Kidney glomerular epithelial cell (primary cell): ENCODE results near the gene RBM33.

Source experiments
- DNase-seq: peaks from one replicate; lab custom pipeline; 2025; lab: John Stamatoyannopoulos, UW

The RBM33 gene

DNA sequence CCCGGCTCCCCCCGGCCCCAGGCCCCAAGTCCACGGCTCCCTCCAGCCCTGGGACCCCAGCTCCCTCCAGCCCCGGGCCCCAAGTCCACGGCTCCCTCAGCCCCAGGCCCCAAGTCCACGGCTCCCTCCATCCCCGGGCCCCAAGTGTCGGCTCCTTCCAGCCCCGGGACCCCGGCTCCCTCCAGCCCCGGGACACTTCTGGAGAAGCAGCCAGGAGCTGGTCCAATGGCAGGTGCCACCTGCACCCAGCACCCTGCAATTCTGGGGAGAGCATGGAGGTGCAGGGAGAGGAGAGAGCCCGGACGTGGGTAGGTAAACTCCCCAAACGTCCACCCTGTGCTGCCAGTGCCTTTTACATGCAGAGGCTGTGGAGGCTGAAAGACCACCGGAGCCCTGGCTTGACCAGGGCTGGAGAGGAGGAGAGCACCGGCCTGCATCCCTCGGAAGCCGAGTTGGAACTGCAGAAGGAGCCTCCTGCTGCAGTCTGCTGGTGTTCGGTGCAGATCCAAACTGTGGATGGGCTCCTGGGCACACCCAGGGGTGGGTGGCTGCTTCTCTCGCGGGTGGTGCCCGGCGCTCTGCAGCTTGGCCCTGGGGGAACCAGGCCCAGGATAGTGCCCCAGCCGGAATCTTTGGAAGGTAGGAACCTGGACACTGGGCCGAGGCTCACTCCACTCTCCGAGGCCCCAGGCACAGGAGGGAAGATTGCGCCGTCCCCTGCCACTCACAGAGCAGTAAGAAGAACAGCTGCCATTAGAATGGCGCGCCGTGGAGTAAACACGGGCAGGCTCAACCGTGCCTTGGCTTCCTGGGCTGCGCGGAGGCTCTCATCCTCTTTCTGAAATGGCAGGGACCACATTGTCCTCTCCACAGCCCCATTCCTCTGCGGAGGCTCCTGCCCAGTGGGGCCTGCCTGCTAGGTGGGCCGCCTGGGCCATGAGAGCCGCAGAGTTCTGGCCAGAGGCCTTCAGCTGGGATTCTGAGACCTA lies 153.1 kb downstream of the RBM33 start:
- no peak for DNase-seq

DNA sequence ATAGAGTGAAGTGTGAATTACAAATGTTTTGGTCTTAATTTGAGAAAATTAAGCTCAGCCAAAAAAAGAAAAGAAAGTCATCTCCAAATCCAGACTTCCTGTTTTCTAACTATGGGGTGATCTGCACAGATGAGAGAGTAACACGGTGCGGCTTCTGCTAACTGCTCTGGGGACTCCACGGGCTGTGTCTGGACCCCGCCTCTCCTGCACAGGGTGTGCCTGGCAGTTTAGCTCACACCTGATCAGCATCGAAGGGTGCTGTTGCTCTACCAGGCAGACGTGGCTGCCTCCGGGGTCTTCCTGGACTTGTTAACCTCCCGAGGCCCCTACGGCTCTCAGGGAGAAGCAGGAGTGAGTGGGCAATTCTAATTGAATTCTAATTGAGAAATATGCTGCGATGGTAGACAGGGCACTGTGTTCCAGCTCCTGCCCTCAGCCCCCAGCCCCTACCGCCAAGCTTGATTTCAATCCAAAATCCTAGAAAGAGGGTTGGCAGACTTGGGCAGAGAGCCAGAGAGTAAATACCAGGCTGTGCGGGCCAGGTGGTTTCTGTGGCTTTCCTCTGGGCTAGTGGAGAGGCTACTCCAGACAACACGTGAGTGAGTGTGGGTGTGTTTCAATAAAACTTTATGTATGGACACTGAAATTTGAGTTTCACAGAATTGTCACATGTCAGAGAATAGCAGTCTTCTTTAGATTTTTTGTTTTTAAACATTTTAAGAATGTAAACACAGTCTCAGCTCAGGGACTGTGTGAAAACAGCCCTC lies 154.4 kb downstream of the RBM33 start:
- no peak for DNase-seq

GRCh38 chr7:155799514-155799913 lies 155.1 kb downstream of the RBM33 start:
- DNase-seq, result no peak

DNA sequence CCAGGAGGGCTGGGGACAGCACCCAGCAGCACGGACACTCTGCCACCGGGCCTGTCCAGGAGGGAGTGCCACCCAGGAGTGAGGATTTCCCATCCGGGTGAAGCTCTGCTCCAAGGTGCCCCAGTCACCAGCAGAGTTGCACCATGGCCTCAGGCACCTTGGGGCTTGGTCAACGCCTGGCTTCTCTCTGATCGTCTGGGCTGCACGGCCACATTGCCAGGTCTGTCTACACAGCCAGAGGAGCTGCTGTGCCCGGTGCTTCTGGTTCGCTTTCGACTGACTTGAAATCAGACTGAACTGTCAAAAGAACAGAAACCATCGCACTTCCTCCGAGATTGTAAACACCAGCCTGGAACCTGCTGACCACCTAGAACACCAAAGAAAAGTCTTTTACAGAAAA lies 155.8 kb downstream of the RBM33 start:
- DNase-seq, result no peak

DNA sequence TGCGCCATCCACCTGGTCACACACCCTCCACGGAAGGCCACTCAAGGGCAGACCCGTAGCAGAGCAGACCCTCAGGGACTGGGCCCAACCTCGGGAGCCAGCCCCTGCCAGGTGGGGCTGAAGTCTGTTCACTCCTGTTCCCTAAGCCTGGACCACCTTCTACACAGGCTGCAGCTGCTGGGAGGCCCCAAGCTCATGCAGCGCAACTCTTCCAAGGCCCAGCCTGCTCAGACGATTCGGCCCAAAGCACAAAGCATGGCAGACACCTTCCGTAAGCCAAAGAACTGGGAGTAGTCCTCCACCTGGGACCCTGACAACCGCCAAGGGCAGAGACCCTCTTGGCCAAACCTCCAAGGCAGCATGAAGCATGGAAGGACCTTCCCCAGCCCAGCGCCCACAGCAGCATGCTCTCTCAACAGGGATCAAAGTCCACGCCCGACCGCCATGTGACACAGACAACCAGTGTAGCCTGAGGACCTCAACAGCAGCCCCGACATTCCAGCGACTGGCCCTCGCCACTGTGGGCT lies 156.3 kb downstream of the RBM33 start:
- no peak for DNase-seq

DNA sequence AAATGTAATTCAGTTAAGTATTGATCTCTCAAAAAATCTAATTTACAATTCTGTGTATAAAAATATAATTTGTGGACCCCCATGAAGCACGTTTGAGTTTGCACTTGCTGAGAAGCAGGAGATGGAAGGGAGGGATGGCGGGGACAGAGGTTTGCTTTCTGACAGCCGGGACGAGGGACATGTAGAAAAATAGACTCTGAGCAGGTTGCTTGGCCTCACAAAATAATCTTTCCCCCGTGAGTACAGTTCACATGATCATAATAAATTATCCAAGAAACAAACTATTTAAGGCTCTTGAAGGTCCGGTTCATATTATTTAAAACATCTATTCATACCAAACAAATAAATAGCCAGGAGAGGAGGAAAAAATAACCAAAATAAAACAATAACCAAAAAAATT lies 157.8 kb downstream of the RBM33 start:
- DNase-seq, result no peak

DNA sequence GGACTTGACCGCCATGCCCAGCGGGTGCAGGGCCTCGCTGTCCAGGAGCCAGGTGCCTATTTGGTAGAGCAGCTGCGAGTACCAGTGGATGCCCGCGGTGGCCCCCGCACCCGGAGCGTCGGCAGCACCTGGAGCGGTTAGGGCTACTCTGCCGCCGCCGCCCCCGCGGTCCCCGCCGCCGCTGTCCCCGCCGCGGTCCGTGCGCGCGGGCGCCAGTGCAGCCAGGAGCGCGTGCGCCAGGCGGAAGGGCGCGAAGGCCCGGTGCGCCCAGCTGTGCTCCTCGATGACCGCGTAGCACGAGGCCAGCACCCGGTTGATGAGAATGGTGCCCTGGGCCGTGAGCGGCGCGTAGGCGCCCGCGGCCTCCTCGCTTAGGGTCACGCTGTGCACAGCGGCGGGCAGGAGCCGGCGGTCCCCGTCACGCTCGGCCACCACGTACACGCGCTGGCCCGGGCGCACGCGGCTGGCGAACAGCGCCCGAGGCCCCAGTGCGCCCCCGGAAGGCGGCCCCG lies 158.5 kb downstream of the RBM33 start:
- DNase-seq, result no peak

- DNase-seq, result no peak
Observed at GRCh38 chr7:155803418-155804376, 159.2 kb downstream of the RBM33 start.

- DNase-seq, result no peak
Observed at GRCh38 chr7:155804431-155804831, 160.0 kb downstream of the RBM33 start.

DNA sequence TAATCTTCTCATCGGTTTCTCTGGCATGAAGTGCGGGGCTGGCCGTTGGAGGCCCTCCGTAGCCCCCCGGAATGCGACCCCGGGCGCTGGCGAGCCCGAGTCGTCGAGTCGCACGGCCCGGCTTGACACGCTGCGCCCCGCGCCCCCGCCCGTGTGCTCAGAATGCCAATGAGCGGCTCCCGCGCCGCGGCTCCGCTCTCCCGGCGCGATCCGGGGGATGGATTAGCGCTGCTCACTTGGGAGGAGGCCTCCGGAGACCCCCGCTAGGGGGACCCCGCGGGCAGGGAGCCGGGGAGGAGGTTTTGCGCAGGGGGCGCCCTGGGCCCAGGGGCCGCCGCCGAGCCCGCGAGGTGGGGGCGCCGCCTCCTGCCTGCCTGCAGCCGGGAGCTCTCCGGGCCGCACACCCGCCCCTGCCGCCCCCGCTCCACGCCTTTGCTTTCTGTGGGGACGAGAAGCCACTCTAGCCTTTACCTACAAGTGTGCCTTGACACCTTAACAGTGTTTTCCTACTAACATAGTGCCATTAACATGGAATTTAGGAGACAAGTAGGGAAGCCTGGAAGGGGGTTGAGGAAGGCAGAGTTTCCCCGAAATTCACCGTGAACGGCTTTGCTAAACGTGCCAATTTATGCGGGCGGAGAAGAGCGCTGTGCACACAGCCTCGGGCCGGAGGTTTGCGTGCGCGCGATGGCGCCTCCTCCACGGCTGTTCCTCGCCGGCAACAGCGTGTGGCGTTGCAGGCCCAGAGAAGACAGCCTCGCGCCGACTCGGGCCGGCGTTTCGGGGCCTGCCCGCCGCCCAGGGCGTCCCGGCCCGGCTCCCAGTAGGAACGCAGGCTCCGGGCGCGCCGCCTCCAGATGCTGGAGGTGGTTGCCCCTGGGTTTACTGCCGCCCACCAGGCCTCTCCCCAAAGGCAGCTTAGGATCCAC lies 160.7 kb downstream of the RBM33 start:
- peak; percentile 14 for DNase-seq

DNA sequence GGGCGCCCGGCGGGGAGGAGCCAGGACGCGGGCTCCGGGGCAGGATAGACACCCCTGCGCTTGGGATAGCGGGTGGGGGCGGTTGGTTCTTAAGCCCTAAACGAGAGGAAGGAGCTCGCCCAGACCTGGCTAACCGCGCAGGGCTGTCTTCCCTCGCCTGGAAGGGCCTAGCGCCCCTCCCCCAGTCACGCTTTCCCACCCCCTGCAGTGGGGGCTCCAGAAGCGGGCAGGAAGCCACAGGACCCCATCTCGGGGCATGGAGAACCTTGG lies 161.3 kb downstream of the RBM33 start:
- DNase-seq, result no peak

DNA sequence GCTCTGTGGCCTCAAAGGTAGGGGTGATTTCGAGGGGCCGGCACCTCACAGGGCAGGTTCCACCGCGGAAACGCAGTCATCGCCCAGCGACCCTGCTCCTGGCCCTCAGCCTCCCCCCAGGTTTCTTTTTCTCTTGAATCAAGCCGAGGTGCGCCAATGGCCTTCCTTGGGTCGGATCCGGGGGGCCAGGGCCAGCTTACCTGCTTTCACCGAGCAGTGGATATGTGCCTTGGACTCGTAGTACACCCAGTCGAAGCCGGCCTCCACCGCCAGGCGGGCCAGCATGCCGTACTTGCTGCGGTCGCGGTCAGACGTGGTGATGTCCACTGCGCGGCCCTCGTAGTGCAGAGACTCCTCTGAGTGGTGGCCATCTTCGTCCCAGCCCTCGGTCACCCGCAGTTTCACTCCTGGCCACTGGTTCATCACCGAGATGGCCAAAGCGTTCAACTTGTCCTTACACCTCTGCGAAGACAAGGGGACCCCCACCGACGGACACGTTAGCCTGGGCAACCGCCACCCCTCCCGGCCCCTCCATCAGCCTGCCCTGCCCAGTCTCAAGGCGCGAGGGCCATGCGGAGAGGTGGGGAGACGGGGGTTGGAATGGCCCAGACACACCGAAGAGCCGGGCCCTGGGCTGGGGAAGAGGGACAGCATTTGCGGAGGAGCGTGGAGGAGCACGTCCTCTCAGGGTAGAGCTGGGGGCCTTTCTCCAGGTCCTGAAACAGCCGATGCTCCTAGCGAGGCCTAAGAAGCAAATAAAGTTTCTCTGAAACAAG lies 161.8 kb downstream of the RBM33 start:
- DNase-seq, result no peak

DNA sequence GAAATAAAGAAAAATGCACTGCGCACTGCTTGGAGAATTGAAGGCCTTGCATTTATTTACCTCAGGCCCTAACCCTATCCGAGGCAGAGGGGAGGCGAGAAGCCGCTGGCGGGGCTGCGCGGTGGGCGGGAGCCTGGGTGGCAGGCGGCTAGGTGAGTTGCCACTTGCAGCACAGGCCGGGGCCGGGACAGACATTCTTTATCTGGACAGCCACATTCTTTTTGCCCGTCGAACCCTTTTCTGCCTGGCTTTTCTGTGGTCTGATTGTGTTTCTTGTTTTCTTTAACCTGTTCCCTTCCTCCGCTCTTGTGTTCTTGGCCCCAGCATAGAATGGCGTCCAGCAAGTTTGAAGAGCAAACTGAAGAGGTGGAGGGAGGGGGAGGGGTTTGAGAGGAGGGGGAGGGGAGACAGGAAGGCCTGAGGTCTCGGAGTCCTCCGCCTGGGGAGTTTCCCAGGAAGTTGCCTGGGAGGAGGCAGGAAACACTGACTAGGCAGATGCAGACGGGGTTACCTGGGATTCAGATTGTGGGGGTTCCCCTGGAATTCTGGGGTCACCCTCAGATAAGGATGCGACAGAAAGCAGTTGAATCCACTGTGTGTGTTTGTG lies 162.7 kb downstream of the RBM33 start:
- DNase-seq, result no peak

DNA sequence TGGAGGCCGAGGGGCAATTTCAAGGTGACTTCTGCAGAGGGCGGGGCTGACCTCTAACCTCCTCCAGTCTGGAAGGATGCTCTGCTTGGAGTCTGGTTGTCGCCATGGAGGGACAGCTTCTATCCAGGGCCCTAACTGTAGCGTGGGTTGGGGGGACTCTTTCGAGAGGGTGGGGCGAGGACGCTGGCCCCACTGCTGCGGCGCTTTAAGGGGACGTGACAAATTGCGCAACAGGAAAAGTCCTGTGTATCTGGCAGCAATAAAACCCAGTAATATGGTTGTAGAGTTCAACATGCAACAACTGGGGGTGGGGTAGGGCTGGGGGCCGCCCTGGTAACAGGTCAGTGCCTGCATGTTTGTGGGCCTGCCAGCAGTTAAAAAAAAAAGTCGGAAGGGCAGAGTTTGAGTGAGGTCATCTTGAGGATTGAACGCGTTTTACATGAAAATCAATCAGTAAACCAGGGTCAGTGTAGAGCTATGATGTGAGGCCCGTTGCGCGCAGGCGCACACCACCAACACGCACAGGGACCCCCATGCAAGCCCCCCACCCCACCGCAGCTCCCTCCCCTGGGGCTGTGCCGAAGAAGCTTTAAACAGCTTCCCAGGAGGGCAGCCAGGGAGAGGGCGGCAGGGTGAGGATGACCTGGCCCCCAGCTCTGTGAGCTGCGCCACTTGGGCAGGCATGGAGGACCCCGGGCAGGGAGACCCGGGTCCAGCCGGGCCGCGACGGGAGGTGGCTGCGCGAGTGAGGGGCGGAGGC lies 163.5 kb downstream of the RBM33 start:
- DNase-seq, result peak; percentile 6

DNA sequence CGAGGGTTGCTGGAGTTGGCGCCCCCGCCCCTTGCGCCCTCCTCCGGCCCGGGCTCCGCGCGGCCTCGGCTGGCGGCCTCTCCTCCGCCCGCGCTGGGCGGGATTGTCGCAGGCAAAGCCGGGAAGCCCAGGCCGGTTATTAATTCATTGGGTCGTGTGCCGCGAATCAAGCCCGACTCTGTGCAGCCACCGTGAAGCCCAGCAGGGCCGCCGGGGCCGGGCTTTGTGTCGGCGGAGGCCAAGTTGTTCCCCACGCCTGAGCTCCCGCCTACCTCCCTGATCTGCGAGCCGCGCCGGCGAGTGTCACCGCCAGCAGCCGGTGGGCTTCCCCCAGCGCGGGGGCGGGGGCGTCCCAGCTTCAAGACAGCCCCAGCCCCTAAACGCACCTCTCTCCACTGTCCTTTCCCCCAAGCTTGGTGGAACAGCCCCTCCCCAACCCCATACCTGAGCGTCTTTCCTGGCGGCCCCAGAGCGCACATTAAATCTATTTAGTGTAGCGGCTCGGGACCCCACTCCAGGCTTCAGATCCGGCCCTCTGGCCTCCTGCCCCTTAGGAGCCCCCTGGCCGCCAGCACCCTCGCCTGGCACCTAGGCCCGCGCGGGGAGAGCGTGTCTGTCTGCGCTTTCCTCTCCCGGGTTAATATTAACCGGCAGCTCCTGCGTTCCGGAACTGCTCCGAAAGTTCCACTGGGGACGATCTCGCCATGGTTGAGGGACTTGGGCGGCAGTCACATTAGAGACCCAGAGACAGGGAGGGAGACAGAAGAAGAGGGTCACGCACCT lies 164.3 kb downstream of the RBM33 start:
- peak; percentile 20 for DNase-seq

DNA sequence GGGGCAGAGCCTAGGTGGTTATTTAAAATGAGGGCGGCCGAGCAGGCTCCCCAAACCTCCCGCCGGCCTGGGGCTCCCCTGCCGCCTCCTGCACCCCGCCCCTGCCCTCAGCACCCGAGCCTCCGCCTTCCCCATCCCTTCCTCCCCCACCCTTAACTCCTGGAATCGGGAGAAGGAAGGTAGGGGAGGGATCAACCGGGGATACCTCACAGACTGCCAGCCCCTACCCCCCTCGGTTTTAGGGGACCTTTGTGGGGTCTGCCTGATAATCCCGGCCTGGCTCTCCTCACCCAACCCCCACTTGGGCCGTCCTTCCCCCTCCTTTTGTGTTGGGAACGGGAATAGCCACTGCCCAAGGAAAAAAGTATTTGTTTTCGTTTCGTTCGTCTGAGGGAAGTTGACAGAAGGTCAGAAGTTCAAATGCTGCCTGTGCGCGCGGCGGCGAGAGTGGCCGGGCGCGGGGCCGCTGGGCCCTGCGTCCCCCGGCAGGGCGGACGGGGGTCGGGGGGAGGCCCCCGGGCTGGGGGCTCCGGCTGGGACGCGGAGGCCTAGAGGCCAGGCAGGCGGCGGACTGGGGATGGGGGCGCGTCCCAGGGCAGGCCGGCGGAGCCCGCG lies 165.0 kb downstream of the RBM33 start:
- DNase-seq, result no peak
